OCI-M2 (cell line): ENCODE data around the gene SRSF4.

Source experiments
- DNase-seq: peaks from one replicate; lab custom pipeline; 2025; ENCODE audit not compliant: unreplicated experiment; lab: John Stamatoyannopoulos, UW

SRSF4 gene

GRCh38 chr1:29201595-29202051 lies 19.9 kb upstream of the SRSF4 start:
- DNase-seq = no peak

- no peak for DNase-seq
Observed at GRCh38 chr1:29200906-29201594, 19.4 kb upstream of the SRSF4 start.

GRCh38 chr1:29197993-29198392 lies 16.3 kb upstream of the SRSF4 start:
- DNase-seq = no peak

- DNase-seq = no peak
Observed at GRCh38 chr1:29197590-29197924, 15.9 kb upstream of the SRSF4 start.

GRCh38 chr1:29196863-29197589 lies 15.3 kb upstream of the SRSF4 start:
- no peak for DNase-seq

GRCh38 chr1:29195881-29196291 lies 14.2 kb upstream of the SRSF4 start:
- no peak for DNase-seq

GRCh38 chr1:29193879-29194455 lies 12.3 kb upstream of the SRSF4 start:
- DNase-seq = no peak

- no peak for DNase-seq
Observed at GRCh38 chr1:29190718-29191117, 9.0 kb upstream of the SRSF4 start.

- no peak for DNase-seq
Observed at GRCh38 chr1:29186707-29187106, 5.0 kb upstream of the SRSF4 start.

GRCh38 chr1:29186252-29186651 lies 4.6 kb upstream of the SRSF4 start:
- DNase-seq = no peak

GRCh38 chr1:29183287-29183686 lies 1.6 kb upstream of the SRSF4 start:
- DNase-seq = no peak

- no peak for DNase-seq
Observed at GRCh38 chr1:29180497-29181412, 945 bp downstream of the SRSF4 start.

GRCh38 chr1:29179641-29180184 lies 2.0 kb downstream of the SRSF4 start:
- DNase-seq = no peak

- no peak for DNase-seq
Observed at GRCh38 chr1:29177022-29177705, 4.5 kb downstream of the SRSF4 start.

GRCh38 chr1:29176576-29176975 lies 5.1 kb downstream of the SRSF4 start:
- DNase-seq = no peak

- DNase-seq = no peak
Observed at GRCh38 chr1:29172415-29172939, 9.2 kb downstream of the SRSF4 start.

- DNase-seq = no peak
Observed at GRCh38 chr1:29171521-29171920, 10.2 kb downstream of the SRSF4 start.

- DNase-seq = no peak
Observed at GRCh38 chr1:29171089-29171488, 10.6 kb downstream of the SRSF4 start.

- no peak for DNase-seq
Observed at GRCh38 chr1:29169976-29170375, 11.7 kb downstream of the SRSF4 start.

- DNase-seq = no peak
Observed at GRCh38 chr1:29167904-29168303, 13.8 kb downstream of the SRSF4 start.
